HepG2 (cell line): Measurements from ENCODE around the gene HPS1. TPM values are rescaled to one million over a fixed set of nuclear protein-coding genes. Genes with fewer than 3 reads are reported as not detected.

Experiments used
- ARNT2 ChIP-seq: sonication (generic); formaldehyde crosslinking; IDR thresholded peaks from 2 replicates; pipeline ENCODE4 v1.8.0; 2022; ENCODE audit warnings: mild to moderate bottlenecking, low read depth, missing genetic modification reagents, moderate library complexity
- CC2D1A ChIP-seq: sonication (generic); formaldehyde crosslinking; IDR thresholded peaks from 2 replicates; pipeline ENCODE4 v1.8.1; 2023; ENCODE audit warnings: mild to moderate bottlenecking, missing genetic modification reagents
- EZH2 ChIP-seq: conservative IDR thresholded peaks from 2 replicates; pipeline ENCODE4 v1.6.1; 2012; ENCODE audit warnings: mild to moderate bottlenecking, low read depth, low read length, moderate library complexity
- FOSL1 ChIP-seq: sonication (generic); formaldehyde crosslinking; IDR thresholded peaks from 2 replicates; pipeline ENCODE4 v1.9.0; 2021; ENCODE audit warnings: missing genetic modification reagents, borderline replicate concordance
- FOXC1 ChIP-seq: sonication (generic); formaldehyde crosslinking; IDR thresholded peaks from 2 replicates; pipeline ENCODE4 v1.8.0; 2022; ENCODE audit warnings: mild to moderate bottlenecking, missing genetic modification reagents, borderline replicate concordance
- MIER3 ChIP-seq: IDR thresholded peaks from 2 replicates; pipeline ENCODE4 v1.6.1; 2016; ENCODE audit warnings: missing compliant biosample characterization, borderline replicate concordance
- POGZ ChIP-seq: sonication (generic); formaldehyde crosslinking; IDR thresholded peaks from 2 replicates; pipeline ENCODE4 v1.4.0; 2020; ENCODE audit warnings: mild to moderate bottlenecking, missing genetic modification reagents
- RELA ChIP-seq: sonication (generic); formaldehyde crosslinking; IDR thresholded peaks from 2 replicates; pipeline ENCODE4 v1.4.0; 2020; ENCODE audit warnings: missing genetic modification reagents
- REPIN1 ChIP-seq: sonication (generic); formaldehyde crosslinking; IDR thresholded peaks from 2 replicates; pipeline ENCODE4 v1.8.0; 2022; ENCODE audit warnings: missing genetic modification reagents, low read depth, mild to moderate bottlenecking, borderline replicate concordance
- RFX1 ChIP-seq: fragments of 450-650 bp; IDR thresholded peaks from 2 replicates; pipeline ENCODE4 v1.6.1; 2017
- RFXAP ChIP-seq: sonication (generic); formaldehyde crosslinking; IDR thresholded peaks from 2 replicates; pipeline ENCODE4 v1.4.0; 2020; ENCODE audit warnings: missing genetic modification reagents, borderline replicate concordance
- ZMYM3 ChIP-seq: sonication (generic); formaldehyde crosslinking; IDR thresholded peaks from 2 replicates; pipeline ENCODE4 v1.5.1; 2020; ENCODE audit warnings: mild to moderate bottlenecking, missing genetic modification reagents
- ZNF207 ChIP-seq: fragments of 450-650 bp; IDR thresholded peaks from 2 replicates; pipeline ENCODE4 v1.6.1; 2016; ENCODE audit warnings: antibody characterized with exemption, borderline replicate concordance
- ZNF430 ChIP-seq: sonication (generic); formaldehyde crosslinking; IDR thresholded peaks from 2 replicates; pipeline ENCODE4 v1.9.0; 2021; ENCODE audit warnings: mild to moderate bottlenecking, missing genetic modification reagents
- ZNF552 ChIP-seq: sonication (generic); formaldehyde crosslinking; IDR thresholded peaks from 2 replicates; pipeline ENCODE4 v1.9.0; 2022; ENCODE audit warnings: missing genetic modification reagents, mild to moderate bottlenecking, borderline replicate concordance
- ZNF709 ChIP-seq: sonication (generic); formaldehyde crosslinking; IDR thresholded peaks from 2 replicates; pipeline ENCODE4 v1.5.0; 2020; ENCODE audit warnings: mild to moderate bottlenecking, missing genetic modification reagents
- ZNF781 ChIP-seq: sonication (generic); formaldehyde crosslinking; IDR thresholded peaks from 2 replicates; pipeline ENCODE4 v1.5.1; 2020; ENCODE audit warnings: borderline replicate concordance, mild to moderate bottlenecking, missing genetic modification reagents; ENCODE audit errors: not compliant biosample characterization
- ZNF841 ChIP-seq: sonication (generic); formaldehyde crosslinking; IDR thresholded peaks from 2 replicates; pipeline ENCODE4 v1.8.1; 2023; ENCODE audit warnings: missing genetic modification reagents, borderline replicate concordance
- polyA plus RNA-seq, 8 experiments: library from polyadenylated mRNA; depleted of rRNA in 3 of 8; stranded (reverse) in 7 of 8; unstranded in 1 of 8; fragments of >200 nt; fragmentation: Illumina TruSeq in 4 of 8; extraction: Trizol in 4 of 8; gene quantifications; 2 replicates each; pipeline versions ENCODE4 v1.2.1 to v1.2.3, GENCODE V29; 2011 to 2016; ENCODE audit warnings: low read depth in 4 of 8, missing spikeins in 1 of 8, mixed read lengths in 1 of 8; ENCODE audit not compliant: insufficient read depth in 1 of 8
- total RNA-seq, 5 experiments: library from RNA; depleted of rRNA; stranded (reverse); fragments of >200 nt; fragmentation: Illumina TruSeq; extraction: Trizol; gene quantifications; 2 replicates each; pipeline ENCODE4 v1.2.3, GENCODE V29; 2016; ENCODE audit warnings: low read depth in 1 of 5
- TF ChIP-seq, protein P1 (sequence below): sonication (generic); formaldehyde crosslinking; conservative IDR thresholded peaks from 2 replicates; pipeline ENCODE4 v1.8.1; 2023; ENCODE audit warnings: missing genetic modification reagents
- TF ChIP-seq, protein P2 (sequence below): sonication (generic); formaldehyde crosslinking; IDR thresholded peaks from 2 replicates; pipeline ENCODE4 v1.8.0; 2022; ENCODE audit warnings: low read depth, missing genetic modification reagents
- TF ChIP-seq, protein P3 (sequence below): sonication (generic); formaldehyde crosslinking; IDR thresholded peaks from 2 replicates; pipeline ENCODE4 v1.5.0; 2020; ENCODE audit warnings: missing genetic modification reagents
- TF ChIP-seq, protein P4 (sequence below): sonication (generic); formaldehyde crosslinking; IDR thresholded peaks from 2 replicates; pipeline ENCODE4 v1.5.1; 2020; ENCODE audit warnings: missing genetic modification reagents, mild to moderate bottlenecking, borderline replicate concordance
- TF ChIP-seq, protein P5 (sequence below): sonication (generic); formaldehyde crosslinking; IDR thresholded peaks from 2 replicates; pipeline ENCODE4 v1.5.1; 2020; ENCODE audit warnings: mild to moderate bottlenecking, missing genetic modification reagents

Gene HPS1
- total and polyA plus RNA-seq, 2 of the 13 experiments (the other 11 are each of a cell fraction or from before 2014, with no cell fraction given) = 24.6 to 25.8 TPM

DNA sequence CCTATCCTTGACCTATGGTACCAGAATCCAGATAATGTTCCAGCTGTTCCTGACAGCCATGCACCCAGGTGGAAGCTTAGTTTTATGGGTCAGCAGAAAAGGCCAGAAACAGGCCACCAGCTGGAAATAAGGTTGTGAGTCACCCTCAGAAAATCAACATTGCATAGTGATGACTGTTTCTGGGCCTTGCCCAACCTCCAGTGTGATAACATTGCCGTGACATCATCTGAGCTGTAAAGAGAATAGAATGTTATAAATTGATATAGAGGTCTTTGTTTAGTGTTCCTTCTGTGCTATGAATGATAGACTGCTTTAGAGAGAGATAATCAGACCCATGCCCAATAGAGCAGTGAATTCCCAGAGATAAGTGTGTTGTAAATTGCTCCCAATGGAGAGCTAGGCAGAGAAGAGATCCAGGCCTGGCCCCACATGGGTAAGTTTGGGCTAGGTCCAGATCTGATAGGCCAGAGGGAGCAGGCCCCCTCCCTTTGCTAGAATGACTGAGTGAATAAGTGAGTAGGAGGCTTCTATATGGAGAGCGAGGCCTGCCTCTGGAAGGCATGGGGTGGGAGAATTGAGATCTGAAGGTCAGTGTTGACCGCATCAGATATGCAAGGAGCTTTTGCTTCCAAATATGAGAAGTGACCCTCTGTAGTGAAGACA lies 14.2 kb upstream of the HPS1 start (continued):
- TF ChIP-seq POGZ (CRISPR knock-in tag) (no peak), CC2D1A (CRISPR knock-in tag) (no peak), FOSL1 (peak; percentile 88), MIER3 (peak; percentile 33; the same call in 1 of the 2 replicates), ZNF781 (CRISPR knock-in tag) (no peak), RELA (CRISPR knock-in tag) (no peak), ZNF709 (no peak), ARNT2 (CRISPR knock-in tag) (no peak), FOXC1 (CRISPR knock-in tag) (no peak), ZNF841 (no peak), RFX1 (no peak), ZMYM3 (CRISPR knock-in tag) (no peak), ZNF430 (CRISPR knock-in tag) (no peak), REPIN1 (no peak), RFXAP (CRISPR knock-in tag) (no peak), EZH2 (no peak), ZNF207 (no peak), ZNF552 (no peak)
- TF ChIP-seq, protein P1, sequence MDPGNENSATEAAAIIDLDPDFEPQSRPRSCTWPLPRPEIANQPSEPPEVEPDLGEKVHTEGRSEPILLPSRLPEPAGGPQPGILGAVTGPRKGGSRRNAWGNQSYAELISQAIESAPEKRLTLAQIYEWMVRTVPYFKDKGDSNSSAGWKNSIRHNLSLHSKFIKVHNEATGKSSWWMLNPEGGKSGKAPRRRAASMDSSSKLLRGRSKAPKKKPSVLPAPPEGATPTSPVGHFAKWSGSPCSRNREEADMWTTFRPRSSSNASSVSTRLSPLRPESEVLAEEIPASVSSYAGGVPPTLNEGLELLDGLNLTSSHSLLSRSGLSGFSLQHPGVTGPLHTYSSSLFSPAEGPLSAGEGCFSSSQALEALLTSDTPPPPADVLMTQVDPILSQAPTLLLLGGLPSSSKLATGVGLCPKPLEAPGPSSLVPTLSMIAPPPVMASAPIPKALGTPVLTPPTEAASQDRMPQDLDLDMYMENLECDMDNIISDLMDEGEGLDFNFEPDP (CRISPR knock-in tag) = no peak
- TF ChIP-seq, protein P2, sequence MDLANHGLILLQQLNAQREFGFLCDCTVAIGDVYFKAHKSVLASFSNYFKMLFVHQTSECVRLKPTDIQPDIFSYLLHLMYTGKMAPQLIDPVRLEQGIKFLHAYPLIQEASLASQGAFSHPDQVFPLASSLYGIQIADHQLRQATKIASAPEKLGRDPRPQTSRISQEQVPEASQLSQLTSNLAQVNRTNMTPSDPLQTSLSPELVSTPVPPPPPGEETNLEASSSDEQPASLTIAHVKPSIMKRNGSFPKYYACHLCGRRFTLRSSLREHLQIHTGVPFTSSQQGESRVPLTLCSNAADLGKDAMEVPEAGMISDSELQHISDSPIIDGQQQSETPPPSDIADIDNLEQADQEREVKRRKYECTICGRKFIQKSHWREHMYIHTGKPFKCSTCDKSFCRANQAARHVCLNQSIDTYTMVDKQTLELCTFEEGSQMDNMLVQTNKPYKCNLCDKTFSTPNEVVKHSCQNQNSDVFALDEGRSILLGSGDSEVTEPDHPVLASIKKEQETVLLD (CRISPR knock-in tag) = no peak
- TF ChIP-seq, protein P3, sequence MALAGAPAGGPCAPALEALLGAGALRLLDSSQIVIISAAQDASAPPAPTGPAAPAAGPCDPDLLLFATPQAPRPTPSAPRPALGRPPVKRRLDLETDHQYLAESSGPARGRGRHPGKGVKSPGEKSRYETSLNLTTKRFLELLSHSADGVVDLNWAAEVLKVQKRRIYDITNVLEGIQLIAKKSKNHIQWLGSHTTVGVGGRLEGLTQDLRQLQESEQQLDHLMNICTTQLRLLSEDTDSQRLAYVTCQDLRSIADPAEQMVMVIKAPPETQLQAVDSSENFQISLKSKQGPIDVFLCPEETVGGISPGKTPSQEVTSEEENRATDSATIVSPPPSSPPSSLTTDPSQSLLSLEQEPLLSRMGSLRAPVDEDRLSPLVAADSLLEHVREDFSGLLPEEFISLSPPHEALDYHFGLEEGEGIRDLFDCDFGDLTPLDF (CRISPR knock-in tag) = no peak
- TF ChIP-seq, protein P4, sequence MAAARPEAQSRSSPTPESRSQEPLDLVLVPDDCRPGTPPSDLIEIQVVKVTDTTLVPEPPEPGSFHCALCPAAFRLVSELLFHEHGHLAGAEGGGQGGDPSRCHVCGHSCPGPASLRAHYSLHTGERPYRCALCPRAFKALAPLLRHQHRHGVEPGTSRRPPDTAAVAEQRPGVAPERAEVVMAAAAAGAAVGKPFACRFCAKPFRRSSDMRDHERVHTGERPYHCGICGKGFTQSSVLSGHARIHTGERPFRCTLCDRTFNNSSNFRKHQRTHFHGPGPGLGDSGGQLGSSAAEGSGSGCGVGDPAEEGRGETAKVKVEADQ (CRISPR knock-in tag) = no peak
- TF ChIP-seq, protein P5, sequence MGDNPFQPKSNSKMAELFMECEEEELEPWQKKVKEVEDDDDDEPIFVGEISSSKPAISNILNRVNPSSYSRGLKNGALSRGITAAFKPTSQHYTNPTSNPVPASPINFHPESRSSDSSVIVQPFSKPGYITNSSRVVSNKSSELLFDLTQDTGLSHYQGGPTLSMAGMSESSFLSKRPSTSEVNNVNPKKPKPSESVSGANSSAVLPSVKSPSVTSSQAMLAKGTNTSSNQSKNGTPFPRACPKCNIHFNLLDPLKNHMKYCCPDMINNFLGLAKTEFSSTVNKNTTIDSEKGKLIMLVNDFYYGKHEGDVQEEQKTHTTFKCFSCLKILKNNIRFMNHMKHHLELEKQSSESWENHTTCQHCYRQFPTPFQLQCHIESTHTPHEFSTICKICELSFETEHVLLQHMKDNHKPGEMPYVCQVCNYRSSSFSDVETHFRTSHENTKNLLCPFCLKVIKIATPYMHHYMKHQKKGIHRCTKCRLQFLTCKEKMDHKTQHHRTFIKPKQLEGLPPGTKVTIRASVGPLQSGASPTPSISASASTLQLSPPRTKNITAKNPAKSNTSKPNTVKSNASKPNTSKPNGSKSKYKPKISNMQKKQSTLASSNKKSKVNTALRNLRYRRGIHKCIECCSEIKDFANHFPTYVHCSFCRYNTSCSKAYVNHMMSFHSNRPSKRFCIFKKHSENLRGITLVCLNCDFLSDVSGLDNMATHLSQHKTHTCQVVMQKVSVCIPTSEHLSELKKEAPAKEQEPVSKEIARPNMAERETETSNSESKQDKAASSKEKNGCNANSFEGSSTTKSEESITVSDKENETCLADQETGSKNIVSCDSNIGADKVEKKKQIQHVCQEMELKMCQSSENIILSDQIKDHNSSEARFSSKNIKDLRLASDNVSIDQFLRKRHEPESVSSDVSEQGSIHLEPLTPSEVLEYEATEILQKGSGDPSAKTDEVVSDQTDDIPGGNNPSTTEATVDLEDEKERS (CRISPR knock-in tag) = no peak
